ENCODE data around the gene TMEM190.

- TF ChIP-seq CTCF (conservative IDR thresholded peaks at IDR 0.05; ENCODE audit: low read depth, low read length) (no peak), EZH2 (IDR thresholded peaks at IDR 0.05; ENCODE audit: borderline replicate concordance, low read depth, low read length, poor library complexity, severe bottlenecking) (no peak)
Observed at GRCh38 chr19:55382013-55382412, 5.4 kb downstream of the TMEM190 start.

Data from A673 (cell line).